HCT116 (cell line): ENCODE results near the gene ANKRD2.

ENCODE experiments used
- EGR1 ChIP-seq: IDR thresholded peaks from 2 replicates; pipeline ENCODE4 v1.6.1; 2012; ENCODE audit warnings: low read depth
- ELF1 ChIP-seq: IDR thresholded peaks from 2 replicates; pipeline ENCODE4 v1.6.1; 2012; ENCODE audit warnings: low read depth, borderline replicate concordance
- EZH2 ChIP-seq: fragments of 200-600 bp; sonication (generic); IDR thresholded peaks from 2 replicates; pipeline ENCODE4 v1.6.1; 2017; ENCODE audit warnings: antibody characterized with exemption, mixed run types
- MAX ChIP-seq: IDR thresholded peaks from 2 replicates; pipeline ENCODE4 v1.6.1; 2012
- POLR2A ChIP-seq: IDR thresholded peaks from 2 replicates; pipeline ENCODE4 v1.7.0; 2011; ENCODE audit warnings: borderline replicate concordance; ENCODE audit not compliant: insufficient read depth, insufficient read length; ENCODE audit errors: extremely low read depth
- POLR2AphosphoS5 ChIP-seq: IDR thresholded peaks from 2 replicates; pipeline ENCODE4 v1.6.1; 2011; ENCODE audit warnings: mild to moderate bottlenecking, low read depth, low read length, moderate library complexity
- SP1 ChIP-seq: IDR thresholded peaks from 2 replicates; pipeline ENCODE4 v1.6.1; 2012; ENCODE audit warnings: low read depth
- ZFX ChIP-seq: fragments of 450-650 bp; IDR thresholded peaks from 2 replicates; pipeline ENCODE4 v1.6.1; 2017
- ZNF274 ChIP-seq: fragments of 200-500 bp; sonication (Bioruptor generic); IDR thresholded peaks from 2 replicates; pipeline ENCODE4 v1.6.1; 2014; ENCODE audit warnings: mild to moderate bottlenecking, low read depth, low read length, inconsistent platforms
- TF ChIP-seq, protein P1 (sequence below), 3 experiments: fragments of 200-600 bp in 1 of 3; sonication (generic) in 1 of 3; IDR thresholded peaks in 2 of 3; conservative IDR thresholded peaks in 1 of 3; 2 replicates each; pipeline ENCODE4 v1.5.1; 2012 to 2017; ENCODE audit warnings: low read depth in 2 of 3, low read length in 2 of 3, antibody characterized with exemption in 1 of 3, borderline replicate concordance in 1 of 3, control low read depth in 1 of 3, mild to moderate bottlenecking in 1 of 3, mixed read lengths in 1 of 3, mixed run types in 1 of 3, moderate library complexity in 1 of 3; ENCODE audit not compliant: insufficient read depth in 1 of 3

DNA sequence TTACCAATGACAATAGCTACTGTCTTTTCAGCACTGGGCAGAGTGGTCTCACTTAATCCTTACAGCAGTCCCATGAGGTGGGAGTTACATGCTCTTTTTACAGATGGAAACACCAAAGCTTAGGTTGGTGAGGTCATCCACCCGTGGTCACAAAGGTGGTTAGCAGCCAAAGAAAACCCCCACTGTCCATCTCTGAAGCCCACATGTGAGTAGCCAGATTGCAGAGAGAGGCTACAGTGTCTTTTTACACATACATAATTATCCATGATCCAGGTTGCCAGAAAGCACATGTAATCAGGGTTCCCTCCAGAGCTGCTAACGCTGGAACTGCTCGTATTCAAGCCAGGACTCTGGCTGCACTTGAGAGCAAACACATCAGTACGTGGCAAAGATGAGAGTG, 24.6 kb upstream of the ANKRD2 start:
- no peak for TF ChIP-seq ELF1
- no peak for TF ChIP-seq ZFX
- no peak for TF ChIP-seq POLR2A
- TF ChIP-seq POLR2AphosphoS5, result no peak
- TF ChIP-seq EZH2, result no peak
- TF ChIP-seq ZNF274, result no peak
- TF ChIP-seq, protein P1, sequence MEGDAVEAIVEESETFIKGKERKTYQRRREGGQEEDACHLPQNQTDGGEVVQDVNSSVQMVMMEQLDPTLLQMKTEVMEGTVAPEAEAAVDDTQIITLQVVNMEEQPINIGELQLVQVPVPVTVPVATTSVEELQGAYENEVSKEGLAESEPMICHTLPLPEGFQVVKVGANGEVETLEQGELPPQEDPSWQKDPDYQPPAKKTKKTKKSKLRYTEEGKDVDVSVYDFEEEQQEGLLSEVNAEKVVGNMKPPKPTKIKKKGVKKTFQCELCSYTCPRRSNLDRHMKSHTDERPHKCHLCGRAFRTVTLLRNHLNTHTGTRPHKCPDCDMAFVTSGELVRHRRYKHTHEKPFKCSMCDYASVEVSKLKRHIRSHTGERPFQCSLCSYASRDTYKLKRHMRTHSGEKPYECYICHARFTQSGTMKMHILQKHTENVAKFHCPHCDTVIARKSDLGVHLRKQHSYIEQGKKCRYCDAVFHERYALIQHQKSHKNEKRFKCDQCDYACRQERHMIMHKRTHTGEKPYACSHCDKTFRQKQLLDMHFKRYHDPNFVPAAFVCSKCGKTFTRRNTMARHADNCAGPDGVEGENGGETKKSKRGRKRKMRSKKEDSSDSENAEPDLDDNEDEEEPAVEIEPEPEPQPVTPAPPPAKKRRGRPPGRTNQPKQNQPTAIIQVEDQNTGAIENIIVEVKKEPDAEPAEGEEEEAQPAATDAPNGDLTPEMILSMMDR (IDR thresholded peaks at IDR 0.05 in 2 of 3, conservative IDR thresholded peaks at IDR 0.05 in 1 of 3; ENCODE audit: borderline replicate concordance in 1 of 3, insufficient read depth in 1 of 3, low read depth in 2 of 3, low read length in 2 of 3), result no peak
- no peak for TF ChIP-seq SP1
- TF ChIP-seq EGR1, result no peak
- no peak for TF ChIP-seq MAX
